H9 (cell line): ENCODE results near the gene SLC22A17. TPM values are rescaled to one million over a fixed set of nuclear protein-coding genes. Genes with fewer than 3 reads are reported as not detected.

Experiments used
- DNase-seq: peaks from one replicate; pipeline ENCODE4 v3.0.0-alpha.2; 2017
- H2AFZ ChIP-seq: one replicate; pipeline ENCODE4 v1.6.1; 2013; ENCODE audit warnings: mild to moderate bottlenecking, low read length, control low read depth, moderate library complexity
- H2AK5ac ChIP-seq: 2 replicates; pipeline ENCODE4 v1.6.1; 2013; ENCODE audit warnings: low read length, control low read depth, mixed read lengths; ENCODE audit not compliant: insufficient read length
- H2BK120ac ChIP-seq: one replicate; pipeline ENCODE4 v1.6.1; 2013; ENCODE audit warnings: low read depth, mild to moderate bottlenecking, low read length, control low read depth, inconsistent platforms; ENCODE audit not compliant: poor library complexity, severe bottlenecking
- H2BK12ac ChIP-seq: 2 replicates; pipeline ENCODE4 v1.6.1; 2013; ENCODE audit warnings: low read length, control low read depth, mixed read lengths, low read depth; ENCODE audit not compliant: insufficient read length
- H2BK15ac ChIP-seq: 2 replicates; pipeline ENCODE4 v1.6.1; 2013; ENCODE audit warnings: low read depth, low read length, control low read depth
- H2BK20ac ChIP-seq: one replicate; pipeline ENCODE4 v1.6.1; 2013; ENCODE audit warnings: low read depth, mild to moderate bottlenecking, low read length, control low read depth, inconsistent platforms; ENCODE audit not compliant: poor library complexity, severe bottlenecking
- H2BK5ac ChIP-seq: 2 replicates; pipeline ENCODE4 v1.6.1; 2013; ENCODE audit warnings: low read length, control low read depth, mixed read lengths; ENCODE audit not compliant: insufficient read length
- H3K14ac ChIP-seq: 2 replicates; pipeline ENCODE4 v1.6.1; 2013; ENCODE audit warnings: low read length, control low read depth; ENCODE audit not compliant: insufficient read depth
- H3K18ac ChIP-seq: 2 replicates; pipeline ENCODE4 v1.6.1; 2013; ENCODE audit warnings: low read depth, mild to moderate bottlenecking, mixed read lengths, low read length, control low read depth; ENCODE audit not compliant: insufficient read length
- H3K23ac ChIP-seq: 2 replicates; pipeline ENCODE4 v1.6.1; 2013; ENCODE audit warnings: low read length, control low read depth, mixed read lengths, low read depth; ENCODE audit not compliant: insufficient read length
- H3K23me2 ChIP-seq: 2 replicates; pipeline ENCODE4 v1.6.1; 2013; ENCODE audit warnings: low read depth, mild to moderate bottlenecking, mixed read lengths, low read length, control low read depth; ENCODE audit not compliant: insufficient read length, poor library complexity, severe bottlenecking
- H3K27ac ChIP-seq: 2 replicates; pipeline ENCODE4 v1.5.1; 2013; ENCODE audit warnings: low read length, control low read depth, mixed read lengths, low read depth; ENCODE audit not compliant: insufficient read length
- H3K27me3 ChIP-seq: 2 replicates; pipeline ENCODE4 v1.6.1; 2013; ENCODE audit warnings: low read length, control low read depth, inconsistent platforms; ENCODE audit not compliant: insufficient read depth
- H3K4ac ChIP-seq: 2 replicates; pipeline ENCODE4 v1.6.1; 2013; ENCODE audit warnings: low read depth, mild to moderate bottlenecking, control low read depth, inconsistent platforms, low read length, moderate library complexity
- H3K4me1 ChIP-seq: 2 replicates; pipeline ENCODE4 v1.6.1; 2013; ENCODE audit warnings: low read length, control low read depth, inconsistent platforms; ENCODE audit not compliant: insufficient read depth
- H3K4me2 ChIP-seq: 2 replicates; pipeline ENCODE4 v1.6.1; 2013; ENCODE audit warnings: low read length, control low read depth, mixed read lengths; ENCODE audit not compliant: insufficient read length, insufficient read depth
- H3K56ac ChIP-seq: 2 replicates; pipeline ENCODE4 v1.6.1; 2013; ENCODE audit warnings: low read depth, mild to moderate bottlenecking, mixed read lengths, low read length, control low read depth; ENCODE audit not compliant: insufficient read length
- H3K79me1 ChIP-seq: 2 replicates; pipeline ENCODE4 v1.6.1; 2013; ENCODE audit warnings: low read depth, mild to moderate bottlenecking, moderate library complexity, low read length, control low read depth, inconsistent platforms; ENCODE audit not compliant: insufficient read depth, poor library complexity, severe bottlenecking
- H3K79me2 ChIP-seq: 2 replicates; pipeline ENCODE4 v1.6.1; 2013; ENCODE audit warnings: low read length, control low read depth, inconsistent platforms; ENCODE audit not compliant: insufficient read depth
- H3K9ac ChIP-seq: 2 replicates; pipeline ENCODE4 v1.6.1; 2013; ENCODE audit warnings: low read length, control low read depth, mixed read lengths; ENCODE audit not compliant: insufficient read length; ENCODE audit errors: extremely low read depth
- H3K9me3 ChIP-seq: one replicate; pipeline ENCODE4 v1.6.1; 2013; ENCODE audit warnings: low read depth, low read length, inconsistent platforms; ENCODE audit not compliant: control insufficient read depth
- H3T11ph ChIP-seq: one replicate; pipeline ENCODE4 v1.6.1; 2013; ENCODE audit warnings: mild to moderate bottlenecking, low read length, control low read depth, inconsistent platforms
- H4K20me1 ChIP-seq: one replicate; pipeline ENCODE4 v1.6.1; 2013; ENCODE audit not compliant: control insufficient read depth, insufficient read length, insufficient read depth
- H4K5ac ChIP-seq: 2 replicates; pipeline ENCODE4 v1.6.1; 2013; ENCODE audit warnings: low read depth, mild to moderate bottlenecking, mixed read lengths, low read length, control low read depth; ENCODE audit not compliant: insufficient read length
- H4K8ac ChIP-seq: replicated peaks from 2 replicates; pipeline ENCODE4 v1.6.1; 2013; ENCODE audit warnings: low read length, control low read depth, mixed read lengths, low read depth; ENCODE audit not compliant: insufficient read length
- H4K91ac ChIP-seq: 2 replicates; pipeline ENCODE4 v1.6.1; 2013; ENCODE audit warnings: low read depth, mild to moderate bottlenecking, moderate library complexity, mixed read lengths, low read length, control low read depth; ENCODE audit not compliant: insufficient read length
- H3K27ac Mint-ChIP-seq, 3 experiments: 2 replicates in 2 of 3; 3 replicates in 1 of 3; pipeline ENCODE4 v1.8.0; 2020 to 2021; ENCODE audit warnings: mixed read lengths in 3 of 3, mild to moderate bottlenecking in 1 of 3, moderate library complexity in 1 of 3
- H3K27me3 Mint-ChIP-seq: 2 replicates; pipeline ENCODE4 v1.8.0; 2021; ENCODE audit warnings: low read depth, mild to moderate bottlenecking, moderate library complexity, mixed read lengths
- H3K36me3 Mint-ChIP-seq, 3 experiments: 2 replicates in 2 of 3; 3 replicates in 1 of 3; pipeline ENCODE4 v1.8.0; 2020 to 2021; ENCODE audit warnings: low read depth in 3 of 3, mixed read lengths in 3 of 3; ENCODE audit not compliant: insufficient read depth in 1 of 3
- H3K4me1 Mint-ChIP-seq, 2 experiments: 2 replicates each; pipeline ENCODE4 v1.8.0; 2020; ENCODE audit warnings: mixed read lengths in 2 of 2
- H3K4me3 Mint-ChIP-seq, 2 experiments: 2 replicates in 1 of 2; 3 replicates in 1 of 2; pipeline ENCODE4 v1.8.0; 2020 to 2021; ENCODE audit warnings: mild to moderate bottlenecking in 2 of 2, mixed read lengths in 2 of 2, moderate library complexity in 1 of 2
- H3K9me3 Mint-ChIP-seq, 2 experiments: 2 replicates in 1 of 2; 3 replicates in 1 of 2; pipeline ENCODE4 v1.8.0; 2020; ENCODE audit warnings: mild to moderate bottlenecking in 2 of 2, mixed read lengths in 2 of 2, moderate library complexity in 1 of 2
- WGBS: extraction: QIAGEN DNeasy Blood & Tissue Kit; methylation state at CpG from one replicate; pipeline ENCODE4 v1.1.7; 2013; ENCODE audit warnings: missing lambda C conversion rate, low lambda C conversion rate, mixed read lengths; ENCODE audit not compliant: insufficient read length; ENCODE audit errors: extremely low coverage; 5-methylcytosine and 5-hydroxymethylcytosine counted together
- total RNA-seq: library from RNA; stranded (reverse); gene quantifications from 2 replicates; pipeline ENCODE4 v1.2.1, GENCODE V29; 2021
- TF ChIP-seq, protein P1 (sequence below): fragments of 200-600 bp; sonication (generic); conservative IDR thresholded peaks from 3 replicates; pipeline ENCODE4 v1.8.0; 2021; ENCODE audit warnings: antibody characterized with exemption, mild to moderate bottlenecking

SLC22A17 gene
- total RNA-seq, 1 experiment from 2014 or later: 33.0 TPM

DNA sequence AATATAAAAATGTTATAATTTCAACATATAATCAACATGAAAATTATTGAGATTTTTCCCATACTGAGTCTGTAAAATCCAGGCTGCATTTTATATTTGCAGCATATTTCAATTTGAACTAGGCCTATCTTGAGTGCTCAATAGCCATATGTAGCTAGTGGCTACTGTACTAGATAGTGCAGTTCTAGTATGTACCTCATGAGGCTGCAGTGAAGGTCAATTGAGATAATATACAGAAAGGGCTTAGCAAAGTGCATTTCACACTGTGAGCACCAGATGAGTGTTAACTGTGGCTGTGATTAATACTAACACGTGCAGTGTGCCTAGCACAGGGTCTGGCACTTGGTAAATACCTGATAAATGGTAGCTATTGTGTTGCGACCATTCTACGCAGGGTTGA lies 5.4 kb upstream of the SLC22A17 start:
- Histone ChIP-seq H3K23ac (no peak overlapping the region), H3K9ac (no peak overlapping the region), H2BK12ac (no peak overlapping the region), H3K56ac (no peak overlapping the region), H4K91ac (no peak overlapping the region), H3K14ac (no peak overlapping the region), H2BK20ac (no peak overlapping the region), H3T11ph (no peak overlapping the region), H3K4ac (no peak overlapping the region), H2AK5ac (no peak overlapping the region), H3K4me1 (0 out of 2 replicates have a peak, but pooled peaks cover under 1% of the 10 kb centered on the region), H2BK5ac (no peak overlapping the region), H4K8ac (no peak overlapping the region), H3K27me3 (no peaks in the 10 kb centered on the region; the same call in 1 of the 2 replicates), H3K79me1 (no peaks in the 10 kb centered on the region), H3K18ac (no peak overlapping the region), H2BK15ac (no peak overlapping the region), H2AFZ (no peak overlapping the region), H2BK120ac (no peak overlapping the region), H3K27ac (no peak overlapping the region), H3K79me2 (no peaks in the 10 kb centered on the region), H4K5ac (no peak overlapping the region), H4K20me1 (no peaks in the 10 kb centered on the region), H3K4me2 (no peak overlapping the region), H3K23me2 (no peaks in the 10 kb centered on the region), H3K9me3 (no peaks in the 10 kb centered on the region)
- peaks cover 21% of the 10 kb centered on the region for H3K27me3 Mint-ChIP-seq
- peaks cover 15 to 16% of the 10 kb centered on the region in 2 experiments for H3K4me1 Mint-ChIP-seq
- H3K27ac Mint-ChIP-seq: no peak overlapping the region
- no peak overlapping the region for H3K4me3 Mint-ChIP-seq
- TF ChIP-seq, protein P1, sequence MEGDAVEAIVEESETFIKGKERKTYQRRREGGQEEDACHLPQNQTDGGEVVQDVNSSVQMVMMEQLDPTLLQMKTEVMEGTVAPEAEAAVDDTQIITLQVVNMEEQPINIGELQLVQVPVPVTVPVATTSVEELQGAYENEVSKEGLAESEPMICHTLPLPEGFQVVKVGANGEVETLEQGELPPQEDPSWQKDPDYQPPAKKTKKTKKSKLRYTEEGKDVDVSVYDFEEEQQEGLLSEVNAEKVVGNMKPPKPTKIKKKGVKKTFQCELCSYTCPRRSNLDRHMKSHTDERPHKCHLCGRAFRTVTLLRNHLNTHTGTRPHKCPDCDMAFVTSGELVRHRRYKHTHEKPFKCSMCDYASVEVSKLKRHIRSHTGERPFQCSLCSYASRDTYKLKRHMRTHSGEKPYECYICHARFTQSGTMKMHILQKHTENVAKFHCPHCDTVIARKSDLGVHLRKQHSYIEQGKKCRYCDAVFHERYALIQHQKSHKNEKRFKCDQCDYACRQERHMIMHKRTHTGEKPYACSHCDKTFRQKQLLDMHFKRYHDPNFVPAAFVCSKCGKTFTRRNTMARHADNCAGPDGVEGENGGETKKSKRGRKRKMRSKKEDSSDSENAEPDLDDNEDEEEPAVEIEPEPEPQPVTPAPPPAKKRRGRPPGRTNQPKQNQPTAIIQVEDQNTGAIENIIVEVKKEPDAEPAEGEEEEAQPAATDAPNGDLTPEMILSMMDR: no peak
- no peaks in the 10 kb centered on the region for H3K9me3 Mint-ChIP-seq
- WGBS: no CpG with 5 or more reads among the region's 3 CpGs
- no peak for DNase-seq
- peaks cover 17 to 53% (median 39%) of the 10 kb centered on the region in 3 experiments for H3K36me3 Mint-ChIP-seq
